Activated effector memory CD4-positive, alpha-beta T cell treated with Interleukin-2 at 50 U/mL for 16 hours (primary cell): ENCODE results near the gene DPM3.
"Not testable (repeated sequence)": the region's sequence is repeated elsewhere in the genome, so short reads cannot be mapped to it uniquely, and the experiment has no call there.

Experiments used
- DNase-seq: peaks from one replicate; pipeline ENCODE4 v3.0.0-alpha.2; 2020

DPM3 gene, protein sequence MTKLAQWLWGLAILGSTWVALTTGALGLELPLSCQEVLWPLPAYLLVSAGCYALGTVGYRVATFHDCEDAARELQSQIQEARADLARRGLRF

DNA sequence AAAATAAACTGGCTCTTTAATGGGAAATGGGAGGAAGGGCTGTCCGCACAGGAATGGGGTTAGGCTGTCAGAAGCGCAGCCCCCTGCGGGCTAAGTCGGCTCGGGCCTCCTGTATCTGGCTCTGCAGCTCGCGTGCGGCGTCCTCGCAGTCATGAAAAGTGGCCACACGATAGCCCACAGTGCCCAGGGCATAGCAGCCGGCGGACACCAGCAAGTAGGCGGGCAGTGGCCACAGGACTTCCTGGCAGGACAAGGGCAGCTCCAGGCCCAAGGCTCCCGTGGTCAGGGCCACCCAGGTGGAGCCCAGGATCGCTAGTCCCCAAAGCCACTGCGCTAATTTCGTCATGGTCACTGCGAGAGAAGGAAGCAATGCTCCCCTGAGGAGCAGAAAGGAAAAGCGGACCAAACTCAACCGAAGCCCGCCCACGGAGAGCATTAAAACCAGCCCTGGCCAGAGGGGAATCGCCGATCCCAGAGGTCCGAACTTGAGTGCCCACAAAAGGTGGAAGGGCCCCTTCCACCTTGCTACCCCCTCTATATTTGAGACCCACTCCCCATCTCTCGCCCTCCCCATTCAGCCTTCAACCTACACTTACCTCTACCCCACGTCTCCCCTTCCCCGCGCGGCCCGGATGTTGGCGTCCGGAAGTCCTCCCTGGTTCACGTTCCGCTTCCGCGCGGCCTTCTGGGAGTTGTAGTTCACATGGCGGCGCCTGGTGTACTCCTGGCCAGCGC, at the start of gene DPM3:
TSS of gene DPM3 (minus strand) at position 637 of the 735 bp plus-strand sequence. CDS start at position 346, 291 bp downstream.
- peak; percentile 79 for DNase-seq

DNA sequence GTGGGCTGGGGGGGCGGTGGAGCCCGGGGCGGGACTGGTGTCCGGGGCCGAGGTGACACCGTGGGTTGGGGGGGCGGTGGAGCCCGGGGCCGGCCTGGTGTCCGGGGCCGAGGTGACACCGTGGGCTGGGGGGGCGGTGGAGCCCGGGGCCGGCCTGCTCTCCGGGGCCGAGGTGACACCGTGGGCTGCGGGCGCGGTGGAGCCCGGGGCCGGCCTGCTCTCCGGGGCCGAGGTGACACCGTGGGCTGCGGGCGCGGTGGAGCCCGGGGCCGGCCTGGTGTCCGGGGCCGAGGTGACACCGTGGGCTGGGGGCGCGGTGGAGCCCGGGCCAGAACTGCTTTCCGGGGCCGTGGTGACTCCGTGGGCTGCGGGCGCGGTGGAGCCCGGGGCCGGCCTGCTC, 49.6 kb upstream of the DPM3 start:
- DNase-seq, result not testable (repeated sequence)

DNA sequence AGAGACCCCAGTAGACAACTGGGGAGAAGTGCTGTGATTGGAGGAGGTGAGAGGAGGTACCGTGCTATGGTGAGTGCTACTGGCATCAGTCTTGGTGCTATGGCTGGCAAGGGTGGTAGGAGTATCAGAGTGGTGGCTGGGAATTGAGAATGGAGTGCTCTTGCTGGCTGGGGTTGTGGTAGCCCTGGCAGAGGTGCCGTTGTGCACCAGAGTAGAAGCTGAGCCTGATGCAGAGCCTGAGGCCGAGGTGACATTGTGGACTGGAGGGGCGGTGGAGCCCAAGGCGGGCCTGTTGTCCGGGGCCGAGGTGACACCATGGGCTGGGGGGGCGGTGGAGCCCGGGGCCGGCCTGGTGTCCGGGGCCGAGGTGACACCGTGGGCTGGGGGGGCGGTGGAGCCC, 47.9 kb upstream of the DPM3 start:
- DNase-seq, result no peak

DNA sequence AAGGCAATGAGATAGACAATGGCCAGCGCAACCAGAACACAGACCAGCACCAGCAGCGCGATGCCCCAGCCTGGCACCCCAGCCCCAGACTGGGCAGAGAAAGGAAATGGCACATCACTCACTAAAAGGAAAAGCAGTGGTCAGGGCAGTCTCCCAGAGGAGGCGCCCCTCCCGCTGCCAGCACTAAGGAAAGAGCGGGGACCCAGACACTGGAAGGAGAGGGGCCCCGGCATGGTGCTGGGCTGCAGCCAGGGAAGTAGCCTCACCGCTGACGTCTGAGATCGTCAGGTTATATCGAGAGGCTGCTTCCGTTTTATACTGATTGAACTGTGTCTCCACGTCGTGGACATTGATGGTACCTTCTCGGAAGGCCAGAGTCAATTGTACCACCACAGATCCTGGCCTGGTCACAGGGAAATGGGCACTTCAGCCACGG, 47.1 kb upstream of the DPM3 start:
- no peak for DNase-seq

DNA sequence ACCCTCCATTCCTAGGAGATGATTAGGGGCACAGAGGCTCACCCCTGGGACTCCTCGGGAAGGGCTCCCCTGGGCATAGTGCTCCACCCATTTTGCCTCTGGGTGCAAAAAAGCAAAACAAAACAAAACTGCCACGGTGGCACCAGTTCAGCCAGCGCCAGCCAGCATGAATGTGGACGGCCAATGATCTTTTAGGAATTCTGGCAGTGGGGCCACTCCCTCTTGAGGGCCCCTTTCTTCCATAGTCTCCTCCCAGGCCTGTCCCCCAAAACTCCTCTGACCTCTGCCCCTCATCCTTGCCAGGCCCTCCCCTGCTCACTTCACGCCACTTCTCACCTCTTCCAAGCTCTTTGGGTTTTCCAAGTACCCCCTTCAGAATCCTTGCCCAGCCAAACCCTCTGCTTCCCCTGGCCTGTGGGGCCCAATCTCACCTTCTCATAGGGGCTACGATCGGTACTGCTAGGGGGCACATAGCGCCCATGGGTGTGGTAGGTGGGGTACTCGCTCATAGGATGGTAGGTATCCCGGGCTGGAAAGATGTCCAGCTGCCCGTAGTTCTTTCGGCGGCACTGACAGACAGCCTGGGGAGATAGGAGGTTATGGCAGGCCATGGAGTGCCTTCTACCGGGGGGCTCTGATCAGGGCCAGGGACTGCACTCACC, 46.6 kb upstream of the DPM3 start:
- DNase-seq, result no peak

DNA sequence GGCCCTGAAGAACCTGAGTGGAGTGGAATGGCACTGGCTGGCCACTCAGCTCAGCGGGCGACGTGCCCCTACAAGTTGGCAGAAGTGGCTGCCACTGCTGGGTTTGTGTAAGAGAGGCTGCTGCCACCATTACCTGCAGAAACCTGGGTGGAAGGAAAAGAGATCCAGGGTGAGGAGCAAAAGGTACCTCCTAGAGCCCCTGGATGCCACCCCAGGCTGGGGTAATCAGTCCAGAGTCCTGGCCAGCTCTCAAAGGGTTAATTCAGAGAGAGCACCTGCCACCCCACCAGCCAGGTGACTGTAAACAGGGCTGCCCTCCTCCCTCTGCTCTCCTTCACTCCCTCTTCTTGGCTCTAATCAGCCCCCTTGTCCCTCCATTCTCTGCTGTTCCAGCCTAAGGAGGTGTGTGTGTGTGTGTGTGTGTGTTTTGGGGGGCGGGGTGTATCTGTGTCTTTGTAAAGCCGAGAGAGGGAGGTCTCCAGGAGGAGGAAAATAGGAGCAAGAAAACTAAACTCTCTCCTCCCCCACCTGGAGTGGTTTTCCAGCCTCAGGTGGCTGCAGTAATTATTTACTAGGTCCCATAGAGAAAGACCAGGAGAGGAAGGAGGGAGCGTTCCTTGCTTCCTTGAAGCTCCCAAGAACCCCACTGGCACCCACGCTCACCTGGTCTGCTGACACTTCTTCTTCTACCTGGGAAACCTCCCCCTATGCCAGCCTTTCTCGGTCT, 45.9 kb upstream of the DPM3 start:
- DNase-seq, result no peak

DNA sequence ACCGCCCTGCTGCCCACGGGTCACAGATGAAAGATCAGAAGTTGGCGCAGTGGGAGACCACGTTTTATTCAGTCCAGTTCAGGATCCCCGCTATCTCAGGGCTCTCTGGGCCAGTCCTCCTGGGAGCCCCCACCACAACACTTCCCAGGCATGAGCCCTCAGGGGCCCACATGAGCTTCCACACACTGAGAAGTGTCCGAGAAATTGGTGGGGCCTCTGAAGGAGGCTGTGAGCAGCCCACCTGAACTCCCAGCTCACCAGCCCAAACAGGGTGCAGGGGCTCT, 45.4 kb upstream of the DPM3 start:
- DNase-seq, result no peak

DNA sequence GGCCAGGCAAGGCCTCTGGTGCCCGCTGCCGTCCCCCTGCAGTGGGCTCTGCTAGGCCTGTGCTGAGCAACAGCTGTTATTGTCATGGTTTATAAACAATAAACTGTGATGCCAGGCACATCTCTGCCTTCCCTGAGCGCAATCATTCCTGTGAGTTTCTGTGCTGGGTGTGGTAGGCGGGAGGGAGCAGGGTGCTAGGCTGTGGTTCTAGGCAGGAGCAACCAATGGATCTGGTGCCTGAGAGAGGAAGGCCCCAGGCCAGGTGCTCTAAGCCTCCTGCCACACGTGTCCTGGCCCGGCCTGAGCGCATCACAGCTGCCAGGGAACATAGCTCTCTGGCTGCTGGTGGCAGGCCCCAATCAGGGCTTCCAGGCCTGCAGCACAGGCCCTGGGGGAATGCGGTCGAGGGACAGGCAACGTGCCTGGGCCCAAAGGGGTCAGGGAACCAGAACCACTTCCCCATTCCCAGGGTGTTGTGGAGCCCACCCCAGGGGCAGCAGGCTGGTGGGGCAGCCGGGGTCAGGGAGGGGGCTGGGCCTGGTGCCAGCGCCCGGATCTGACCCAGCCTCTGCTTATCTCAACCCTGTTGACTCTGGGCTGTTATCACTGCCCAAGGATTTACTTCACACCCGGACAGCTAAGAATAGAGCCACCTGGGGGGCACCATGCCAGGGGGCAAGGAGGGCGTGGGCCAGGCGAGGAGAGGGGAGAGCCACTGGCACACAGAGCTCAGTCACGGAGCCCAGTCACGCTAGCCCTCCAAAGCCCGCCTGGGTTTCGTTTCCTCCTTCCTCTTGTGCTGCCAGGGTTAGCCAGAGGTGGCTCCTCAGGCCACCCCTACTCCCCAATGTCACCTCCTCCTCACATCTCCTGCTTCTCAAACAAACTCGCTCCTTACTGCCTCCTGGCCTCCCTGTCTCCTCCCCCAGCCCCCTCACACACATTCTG, 44.8 kb upstream of the DPM3 start:
- no peak for DNase-seq

DNA sequence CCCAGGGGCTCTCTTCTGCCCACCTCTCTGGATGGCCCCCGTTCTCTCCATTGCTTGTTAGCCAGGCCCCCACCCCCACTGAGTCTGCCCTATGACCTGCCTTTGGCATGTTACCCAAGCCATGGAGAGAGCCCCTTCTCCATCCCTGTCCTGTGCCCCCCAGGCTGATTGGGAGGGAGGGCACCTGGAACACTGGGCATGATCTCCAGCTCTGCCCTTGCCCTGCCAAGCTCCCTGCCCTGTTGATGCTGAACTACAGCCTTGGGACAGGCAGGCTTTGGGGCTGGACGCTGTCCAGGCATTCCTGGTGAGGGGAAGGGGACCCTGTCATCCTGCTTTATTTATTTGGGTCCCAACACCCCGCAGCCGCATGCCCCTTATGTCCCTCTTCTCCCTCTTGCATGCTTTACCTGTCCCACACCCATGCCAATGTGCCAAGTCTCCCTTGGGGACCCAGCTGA, 44.0 kb upstream of the DPM3 start:
- no peak for DNase-seq

DNA sequence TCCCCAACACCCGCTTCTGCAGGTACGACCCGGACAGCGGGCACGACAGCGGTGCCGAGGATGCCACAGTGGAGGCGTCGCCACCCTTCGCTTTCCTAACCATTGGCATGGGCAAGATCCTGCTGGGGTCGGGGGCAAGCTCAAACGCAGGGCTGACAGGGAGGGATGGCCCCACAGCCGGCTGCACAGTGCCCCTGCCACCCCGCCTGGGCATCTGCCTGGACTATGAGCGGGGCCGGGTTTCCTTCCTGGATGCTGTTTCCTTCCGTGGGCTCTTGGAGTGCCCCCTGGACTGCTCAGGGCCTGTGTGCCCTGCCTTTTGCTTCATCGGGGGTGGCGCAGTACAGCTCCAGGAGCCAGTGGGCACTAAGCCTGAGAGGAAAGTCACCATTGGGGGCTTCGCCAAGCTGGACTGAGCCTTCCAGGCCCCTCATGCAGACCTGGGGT, 43.5 kb upstream of the DPM3 start:
- DNase-seq, result no peak

DNA sequence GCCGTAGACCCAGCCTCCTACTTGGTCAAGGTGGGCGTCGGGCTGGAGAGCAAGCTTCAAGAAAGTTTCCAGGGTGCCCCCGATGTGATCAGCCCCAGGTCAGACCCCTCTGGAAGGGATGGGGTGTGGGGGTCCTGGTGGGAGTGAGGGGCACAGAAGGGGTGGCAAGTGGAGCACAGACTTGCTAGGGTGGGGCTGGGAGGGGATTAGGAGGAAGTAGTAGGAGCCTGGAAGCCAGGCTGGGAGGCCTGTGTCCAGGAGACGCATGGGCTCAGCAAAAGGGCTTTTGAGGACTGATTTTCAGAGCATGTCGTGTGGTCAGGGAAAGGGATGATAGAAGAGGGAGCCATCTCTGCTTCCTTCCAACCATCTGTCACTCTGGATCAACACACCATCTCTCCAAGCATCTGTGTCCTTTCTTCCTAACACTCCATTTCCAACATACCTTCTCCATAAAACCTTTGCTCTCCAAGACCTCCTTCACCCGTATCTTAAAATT, 41.8 kb upstream of the DPM3 start:
- DNase-seq, result no peak

DNA sequence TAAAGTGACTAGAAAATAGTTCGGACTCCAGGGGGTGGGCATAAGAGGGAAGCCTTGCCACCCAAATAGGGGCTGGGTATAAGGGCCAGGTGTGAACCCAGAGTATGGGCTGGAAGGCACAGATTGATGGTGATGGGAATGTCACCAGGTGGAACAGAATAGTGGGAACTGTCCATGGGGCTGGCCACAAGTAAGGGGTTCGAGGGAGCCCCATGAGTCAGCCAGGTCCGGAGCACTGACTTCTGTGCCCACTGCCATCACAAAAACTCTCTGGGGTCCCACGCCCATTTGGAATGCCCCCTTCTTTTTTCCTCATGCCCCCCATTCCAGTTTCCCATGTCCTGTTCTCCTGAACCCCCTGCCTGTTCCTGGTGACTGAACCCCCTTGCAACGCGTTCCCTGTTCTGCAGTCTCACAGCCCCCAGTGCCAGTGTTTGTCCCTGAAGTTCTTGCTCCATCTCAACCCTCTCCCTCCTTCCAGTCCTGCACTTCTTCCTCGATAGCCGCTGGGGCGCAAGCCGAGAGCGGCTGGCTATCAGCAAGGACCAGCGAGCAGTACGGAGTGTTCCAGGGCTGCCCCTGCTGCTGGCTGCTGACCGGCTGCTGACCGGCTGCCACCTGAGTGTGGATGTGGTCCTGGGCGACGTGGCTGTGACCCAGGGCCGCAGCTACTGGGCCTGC, 41.2 kb upstream of the DPM3 start:
- DNase-seq, result no peak

DNA sequence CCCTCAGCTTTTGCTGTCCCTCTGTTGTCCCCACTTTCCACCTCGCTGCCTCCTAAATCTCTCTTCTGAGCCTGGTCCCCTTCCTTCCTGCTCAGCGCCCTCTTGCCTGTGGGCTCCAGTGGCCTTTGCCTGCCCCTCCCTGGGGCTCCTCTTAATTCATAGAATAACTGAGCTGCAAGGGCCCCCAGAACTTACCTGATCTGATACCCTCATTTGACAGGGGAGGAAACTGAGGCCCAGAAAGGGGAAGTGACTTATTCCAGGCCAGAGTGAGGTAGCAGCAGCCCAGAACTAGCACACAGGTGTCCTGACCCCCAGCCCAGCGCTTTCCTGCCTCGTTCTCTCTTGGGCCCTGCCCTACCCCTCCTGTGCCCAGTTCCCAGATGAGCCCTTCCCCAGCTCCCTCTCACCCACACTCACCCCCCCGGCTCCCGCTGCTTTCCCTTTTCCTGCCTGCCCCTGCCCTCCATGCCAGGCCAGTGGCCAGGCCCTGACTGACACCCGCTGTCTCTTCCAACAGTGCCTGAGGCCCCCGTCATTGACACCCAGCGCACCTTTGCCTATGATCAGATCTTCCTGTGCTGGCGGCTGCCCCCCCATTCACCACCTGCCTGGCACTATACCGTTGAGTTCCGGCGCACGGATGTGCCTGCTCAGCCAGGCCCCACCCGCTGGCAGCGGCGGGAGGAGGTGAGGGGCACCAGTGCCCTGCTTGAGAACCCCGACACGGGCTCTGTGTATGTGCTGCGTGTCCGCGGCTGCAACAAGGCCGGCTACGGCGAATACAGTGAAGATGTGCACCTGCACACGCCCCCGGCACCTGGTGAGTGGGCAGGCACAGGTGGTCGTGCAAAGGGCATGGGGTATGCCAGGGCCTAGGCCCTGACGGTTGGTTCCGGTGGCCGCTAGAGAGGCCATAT, 39.0 kb upstream of the DPM3 start:
- no peak for DNase-seq

DNA sequence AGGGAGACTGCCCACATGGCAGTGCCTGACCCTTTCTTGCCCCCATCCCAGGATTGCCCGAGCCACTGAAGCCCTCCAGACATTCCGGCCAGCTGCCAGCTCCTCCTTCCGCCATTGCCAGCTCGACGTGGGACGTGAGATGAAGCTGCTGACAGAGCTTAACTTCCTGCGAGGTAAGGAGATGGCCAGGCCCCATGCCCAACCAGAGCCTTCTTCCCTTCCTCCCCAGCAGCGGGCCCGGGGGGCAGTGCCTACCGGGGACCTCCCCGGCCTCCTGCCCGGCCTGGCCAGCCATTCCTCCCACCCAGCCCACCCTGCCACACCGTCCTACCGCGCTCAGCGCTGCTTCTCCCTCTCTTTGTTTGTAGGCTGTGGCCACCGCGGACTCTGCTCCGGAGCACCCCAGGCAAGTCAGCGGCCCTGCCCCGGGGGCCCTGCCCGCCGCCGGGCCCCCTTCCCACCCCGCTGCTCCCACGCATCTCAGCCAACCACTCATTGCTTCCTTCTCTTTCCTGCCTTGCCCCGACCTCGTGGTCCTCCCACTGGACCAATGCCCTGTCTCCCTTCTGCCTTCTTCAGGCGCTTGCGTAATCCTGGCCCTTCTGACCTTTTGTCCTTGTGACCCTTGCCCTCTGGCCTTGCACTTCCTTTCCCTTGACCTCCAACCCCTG, 38.2 kb upstream of the DPM3 start:
- no peak for DNase-seq

DNA sequence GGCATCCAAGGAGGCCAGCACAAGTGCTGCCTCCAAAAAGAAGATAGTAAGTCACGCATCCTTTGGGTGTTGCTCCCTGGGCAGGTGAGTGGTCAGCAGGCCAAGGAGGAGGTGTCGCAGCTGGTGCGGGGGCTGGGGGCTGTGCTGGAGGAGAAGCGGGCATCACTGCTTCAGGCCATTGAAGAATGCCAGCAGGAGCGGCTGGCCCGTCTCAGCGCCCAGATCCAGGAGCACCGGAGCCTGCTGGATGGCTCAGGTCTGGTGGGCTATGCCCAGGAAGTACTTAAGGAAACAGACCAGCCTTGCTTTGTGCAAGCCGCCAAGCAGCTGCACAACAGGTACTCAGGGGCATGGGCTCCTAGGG, 37.6 kb upstream of the DPM3 start:
- no peak for DNase-seq

DNA sequence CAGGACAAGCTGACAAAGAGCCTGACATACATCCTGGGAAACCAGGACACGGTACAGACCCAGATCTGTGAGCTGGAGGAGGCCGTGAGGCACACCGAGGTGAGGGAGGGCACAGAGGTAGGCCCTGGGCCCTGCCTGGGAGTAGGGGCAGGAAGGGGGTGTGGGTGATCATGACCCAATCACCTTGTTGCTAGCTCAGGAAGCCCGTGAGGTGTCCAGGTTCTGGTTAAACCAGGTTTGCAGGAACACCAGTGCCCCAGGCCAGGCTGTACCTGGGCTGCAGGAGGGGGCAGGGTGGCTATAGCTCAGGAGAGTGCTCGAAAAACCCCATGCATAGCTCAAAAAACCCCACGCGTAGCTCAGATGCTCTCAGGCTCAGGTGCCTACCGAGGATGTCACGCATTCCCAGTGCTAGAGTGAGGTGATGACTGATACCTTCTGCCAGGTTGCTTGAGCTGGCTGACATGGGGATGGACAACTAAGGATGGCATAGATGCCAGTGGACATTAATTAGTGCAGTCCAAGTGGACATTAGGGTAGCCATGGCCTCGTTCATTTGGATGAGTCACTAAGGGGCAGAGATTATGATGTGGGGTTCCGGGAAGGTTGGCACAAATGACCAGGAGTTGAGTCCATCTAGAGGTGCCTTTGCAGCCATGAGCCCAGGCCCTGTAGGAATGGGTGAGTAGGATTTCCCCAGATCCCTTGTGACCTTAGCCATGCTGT, 37.0 kb upstream of the DPM3 start:
- DNase-seq, result no peak

DNA sequence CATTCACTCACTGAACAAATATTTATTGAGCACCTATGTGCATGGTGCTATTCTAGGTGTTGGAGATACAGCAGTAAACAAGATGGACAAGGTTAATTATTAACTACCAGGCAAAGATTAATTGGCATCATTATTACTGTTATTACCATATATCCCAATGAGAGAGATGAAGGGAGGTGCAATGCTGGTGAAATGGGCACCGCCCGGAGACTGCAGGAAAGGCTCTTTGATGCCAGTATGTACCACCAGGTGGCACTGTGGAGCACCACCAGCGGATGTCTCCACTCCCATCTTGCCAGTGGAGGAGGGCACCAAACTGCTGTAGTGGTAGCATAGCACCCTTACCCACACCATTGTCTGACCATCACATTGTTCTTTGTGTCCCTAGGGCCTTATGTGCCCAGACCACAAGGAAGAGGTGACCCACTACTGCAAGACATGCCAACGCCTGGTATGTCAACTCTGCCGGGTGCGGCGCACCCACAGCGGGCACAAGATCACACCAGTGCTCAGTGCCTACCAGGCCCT, 36.3 kb upstream of the DPM3 start:
- DNase-seq, result peak; percentile 72

DNA sequence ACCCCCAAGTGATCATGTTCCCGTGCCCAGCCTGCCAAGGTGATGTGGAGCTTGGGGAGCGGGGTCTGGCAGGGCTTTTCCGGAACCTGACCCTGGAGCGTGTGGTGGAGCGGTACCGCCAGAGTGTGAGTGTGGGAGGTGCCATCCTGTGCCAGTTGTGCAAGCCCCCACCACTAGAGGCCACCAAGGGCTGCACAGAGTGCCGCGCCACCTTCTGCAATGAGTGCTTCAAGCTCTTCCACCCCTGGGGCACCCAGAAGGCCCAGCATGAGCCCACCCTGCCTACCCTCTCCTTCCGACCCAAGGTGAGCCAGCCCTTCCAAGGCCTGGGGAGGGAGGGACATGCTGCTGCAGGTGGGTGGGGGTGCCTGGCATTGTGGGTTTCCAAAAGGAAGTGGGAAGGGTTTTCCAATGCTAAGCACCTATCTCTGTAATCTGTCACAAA, 35.6 kb upstream of the DPM3 start:
- DNase-seq, result no peak

DNA sequence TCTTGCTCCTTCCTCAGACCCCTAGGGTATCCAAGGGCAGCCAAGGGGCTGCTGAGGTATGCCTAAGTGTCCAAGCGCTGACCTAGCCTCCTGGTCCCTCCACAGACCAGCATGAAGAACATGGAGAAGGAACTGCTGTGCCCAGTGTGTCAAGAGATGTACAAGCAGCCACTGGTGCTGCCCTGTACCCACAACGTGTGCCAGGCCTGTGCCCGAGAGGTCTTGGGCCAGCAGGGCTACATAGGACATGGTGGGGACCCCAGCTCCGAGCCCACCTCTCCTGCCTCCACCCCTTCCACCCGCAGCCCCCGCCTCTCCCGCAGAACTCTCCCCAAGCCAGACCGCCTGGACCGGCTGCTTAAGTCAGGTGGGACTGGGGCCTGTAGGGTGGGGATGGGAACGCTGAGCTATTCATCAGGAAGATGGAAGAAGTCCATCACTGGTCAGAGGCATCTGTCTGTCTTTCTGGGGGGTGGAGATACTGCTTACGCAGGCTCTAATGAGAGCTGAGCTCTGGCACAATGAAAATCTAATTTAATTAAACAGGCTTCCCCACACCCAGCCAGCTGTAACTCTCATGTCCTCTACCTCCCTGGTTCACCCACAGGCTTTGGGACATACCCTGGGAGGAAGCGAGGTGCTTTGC, 35.1 kb upstream of the DPM3 start:
- DNase-seq, result no peak
